PC-9 (cell line): ENCODE results near the gene TBC1D10B. TPM values are rescaled to one million over a fixed set of nuclear protein-coding genes. Genes with fewer than 3 reads are reported as not detected.

Source experiments
- BruUV-seq: library from RNA; stranded (reverse); fragments of 400-500 nt; replicated peaks from 2 replicates; lab custom pipeline; 2021; lab: Mats Ljungman, UMichigan
- CTCF ChIA-PET: fragments of 300-600 bp; sonication (Branson Sonifier 250); formaldehyde crosslinking; loops from one replicate; lab custom pipeline; 2022; ENCODE audit warnings: antibody characterized with exemption; lab: Charles Lee
- POLR2A ChIA-PET: fragments of 300-600 bp; sonication (Branson Sonifier 250); formaldehyde crosslinking; loops from one replicate; lab custom pipeline; 2022; ENCODE audit warnings: antibody characterized with exemption; ENCODE audit not compliant: unreplicated experiment; lab: Charles Lee
- DNase-seq, 2 experiments: peaks; one replicate each; pipeline versions ENCODE4 v3.0.0 to v3.0.0-alpha.2; 2015 to 2022; ENCODE audit warnings: mixed read lengths in 1 of 2
- H2AFZ ChIP-seq: fragments of 200-600 bp; sonication (generic); 2 replicates; pipeline ENCODE4 v1.8.1; 2017; ENCODE audit warnings: antibody characterized with exemption
- H3F3A ChIP-seq: fragments of 200-600 bp; sonication (generic); 2 replicates; pipeline ENCODE4 v1.8.1; 2017; ENCODE audit warnings: antibody characterized with exemption, mild to moderate bottlenecking, low read depth; ENCODE audit not compliant: insufficient read depth
- H3K27ac ChIP-seq: fragments of 200-600 bp; sonication (generic); 2 replicates; pipeline ENCODE4 v1.6.1; 2016; ENCODE audit warnings: mixed run types
- H3K27me3 ChIP-seq: fragments of 200-600 bp; sonication (generic); 2 replicates; pipeline ENCODE4 v1.6.1; 2016; ENCODE audit warnings: low read depth, mixed run types; ENCODE audit not compliant: insufficient read depth
- H3K36me3 ChIP-seq: fragments of 200-600 bp; sonication (generic); 2 replicates; pipeline ENCODE4 v1.6.1; 2016; ENCODE audit warnings: low read depth, mixed run types
- H3K4me1 ChIP-seq: fragments of 200-600 bp; sonication (generic); replicated peaks from 2 replicates; pipeline ENCODE4 v1.6.1; 2016; ENCODE audit warnings: mixed run types; ENCODE audit not compliant: insufficient read depth
- H3K4me2 ChIP-seq: fragments of 200-600 bp; sonication (generic); 2 replicates; pipeline ENCODE4 v1.6.1; 2017; ENCODE audit warnings: mixed run types
- H3K4me3 ChIP-seq: fragments of 200-600 bp; sonication (generic); 2 replicates; pipeline ENCODE4 v1.6.1; 2016; ENCODE audit warnings: mixed run types
- H3K79me2 ChIP-seq: fragments of 200-600 bp; sonication (generic); 2 replicates; pipeline ENCODE4 v1.6.1; 2017; ENCODE audit warnings: low read depth, mixed run types
- H3K9me2 ChIP-seq: fragments of 200-600 bp; sonication (generic); 2 replicates; pipeline ENCODE4 v1.8.1; 2017; ENCODE audit warnings: mild to moderate bottlenecking; ENCODE audit not compliant: insufficient read depth
- H3K9me3 ChIP-seq: fragments of 200-600 bp; sonication (generic); 2 replicates; pipeline ENCODE4 v1.8.1; 2016; ENCODE audit warnings: low read depth; ENCODE audit not compliant: insufficient read depth
- H4K20me1 ChIP-seq: fragments of 200-600 bp; sonication (generic); 2 replicates; pipeline ENCODE4 v1.8.1; 2017; ENCODE audit not compliant: insufficient read depth
- EZH2 ChIP-seq: fragments of 200-600 bp; sonication (generic); IDR thresholded peaks from 2 replicates; pipeline ENCODE4 v1.8.0; 2017; ENCODE audit warnings: antibody characterized with exemption, low read depth
- intact Hi-C: fragments of 100-400 bp; cut with micrococcal nuclease; formaldehyde crosslinking; loops from one replicate; pipeline ENCODE4 v1.10.0; 2022; ENCODE audit not compliant: unreplicated experiment
- total RNA-seq: library from RNA; stranded (reverse); gene quantifications from 2 replicates; pipeline ENCODE4 v1.2.3, GENCODE V29; 2021
- TF ChIP-seq, protein P1 (sequence below): fragments of 200-600 bp; sonication (generic); conservative IDR thresholded peaks from 2 replicates; pipeline ENCODE4 v1.6.1; 2017; ENCODE audit warnings: mixed run types, antibody characterized with exemption, mild to moderate bottlenecking, moderate library complexity

The TBC1D10B gene
- total RNA-seq, 1 experiment from 2014 or later: 85.0 TPM

DNA sequence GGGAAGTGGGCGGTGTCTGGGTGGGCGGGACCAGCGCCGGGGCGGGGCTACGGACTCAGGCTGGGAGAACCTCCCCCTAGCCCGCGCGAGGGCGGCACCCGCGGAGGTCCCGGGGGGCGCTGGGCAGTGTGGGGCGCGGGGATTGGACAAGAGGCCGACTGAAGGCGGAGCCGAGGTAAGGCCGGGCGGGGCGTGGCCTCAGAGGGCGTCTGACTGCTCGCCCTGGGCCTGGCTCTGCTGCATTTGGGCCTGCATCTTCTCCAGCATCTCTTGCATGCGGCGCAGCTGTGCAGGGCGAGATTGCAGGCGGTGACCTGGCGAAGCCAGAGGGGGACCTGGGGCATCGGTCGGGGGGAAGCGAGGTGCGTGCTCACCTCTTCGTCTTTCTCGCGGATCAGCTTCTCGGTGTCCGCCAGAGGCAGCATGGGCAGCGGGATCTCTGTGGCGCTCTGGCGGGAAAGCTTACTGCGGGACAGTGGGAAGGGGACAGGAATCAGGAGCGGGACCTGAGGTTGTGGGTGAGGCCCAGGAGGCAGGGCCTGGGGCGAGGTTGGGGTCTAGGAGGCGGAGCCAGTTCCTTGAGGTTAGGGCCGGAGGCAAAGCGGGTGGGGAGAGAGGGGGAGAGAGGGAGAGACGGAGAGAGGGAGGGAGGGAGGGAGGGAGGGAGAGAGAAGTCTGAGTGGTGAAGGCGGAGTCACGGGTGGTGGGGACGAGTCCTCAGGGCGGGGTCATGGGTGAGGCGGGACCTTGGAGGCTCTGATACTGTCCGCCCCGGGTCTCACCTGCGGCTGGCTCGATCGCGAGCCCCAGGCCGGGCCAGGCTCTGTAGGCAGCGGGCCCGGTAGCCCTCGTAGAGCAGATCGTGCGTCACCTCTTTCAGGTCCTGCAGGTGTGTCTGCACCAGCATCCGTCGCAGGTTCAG is 8.2 kb upstream of the TBC1D10B start:
- TF ChIP-seq, protein P1, sequence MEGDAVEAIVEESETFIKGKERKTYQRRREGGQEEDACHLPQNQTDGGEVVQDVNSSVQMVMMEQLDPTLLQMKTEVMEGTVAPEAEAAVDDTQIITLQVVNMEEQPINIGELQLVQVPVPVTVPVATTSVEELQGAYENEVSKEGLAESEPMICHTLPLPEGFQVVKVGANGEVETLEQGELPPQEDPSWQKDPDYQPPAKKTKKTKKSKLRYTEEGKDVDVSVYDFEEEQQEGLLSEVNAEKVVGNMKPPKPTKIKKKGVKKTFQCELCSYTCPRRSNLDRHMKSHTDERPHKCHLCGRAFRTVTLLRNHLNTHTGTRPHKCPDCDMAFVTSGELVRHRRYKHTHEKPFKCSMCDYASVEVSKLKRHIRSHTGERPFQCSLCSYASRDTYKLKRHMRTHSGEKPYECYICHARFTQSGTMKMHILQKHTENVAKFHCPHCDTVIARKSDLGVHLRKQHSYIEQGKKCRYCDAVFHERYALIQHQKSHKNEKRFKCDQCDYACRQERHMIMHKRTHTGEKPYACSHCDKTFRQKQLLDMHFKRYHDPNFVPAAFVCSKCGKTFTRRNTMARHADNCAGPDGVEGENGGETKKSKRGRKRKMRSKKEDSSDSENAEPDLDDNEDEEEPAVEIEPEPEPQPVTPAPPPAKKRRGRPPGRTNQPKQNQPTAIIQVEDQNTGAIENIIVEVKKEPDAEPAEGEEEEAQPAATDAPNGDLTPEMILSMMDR: peak; percentile 18; the same call in 1 of the 2 replicates
- no peak for TF ChIP-seq EZH2
- intact Hi-C loops: loop anchor here (1.0 to 5.0 kb wide), 7 partner anchors 12 to 286 kb away; partner anchors contain the start of genes CD2BP2, FBRS, TBX6 and ZNF48
- Histone ChIP-seq H3K27me3 (no peaks in the 10 kb centered on the region), H3K9me3 (no peaks in the 10 kb centered on the region), H3K4me1 (peaks cover 19% of the 10 kb centered on the region), H3K36me3 (no peaks in the 10 kb centered on the region), H3K79me2 (peaks cover 13% of the 10 kb centered on the region; the same call in 1 of the 2 replicates), H3K27ac (peak overlapping the region; percentile 92), H3K9me2 (no peaks in the 10 kb centered on the region), H3K4me2 (peak overlapping the region; percentile 98), H2AFZ (peak overlapping the region; percentile 100), H3K4me3 (peak overlapping the region; percentile 80), H4K20me1 (no peaks in the 10 kb centered on the region), H3F3A (peaks cover 31% of the 10 kb centered on the region)
- ChIA-PET POLR2A (interaction anchor here (0.7 to 0.8 kb wide), 2 partner anchors 17 to 427 kb away, joined by 17 to 19 read pairs; partner anchors contain the start of gene ZNF48), CTCF (no interaction called here)
- peak; percentile 91 to 100 for DNase-seq
- BruUV-seq: no TSS peak

GRCh38 chr16:30377812-30378235 is 7.5 kb upstream of the TBC1D10B start:
- H3K36me3 ChIP-seq: no peaks in the 10 kb centered on the region
- H3K4me2 ChIP-seq: peak overlapping the region; percentile 98
- peaks cover 19% of the 10 kb centered on the region for H3K4me1 ChIP-seq
- intact Hi-C loops: loop anchor here (1.0 to 5.0 kb wide), 9 partner anchors 12 to 320 kb away; partner anchors contain the start of genes CD2BP2, FBRS, TBX6 and ZNF48
- H3K9me2 ChIP-seq: no peaks in the 10 kb centered on the region
- DNase-seq: peak; percentile 83 to 95
- no peaks in the 10 kb centered on the region for H4K20me1 ChIP-seq
- peaks cover 13% of the 10 kb centered on the region; the same call in 1 of the 2 replicates for H3K79me2 ChIP-seq
- TF ChIP-seq, protein P1: no peak
- TF ChIP-seq EZH2: no peak
- peak overlapping the region; percentile 92 for H3K27ac ChIP-seq
- H2AFZ ChIP-seq: peak overlapping the region; percentile 100
- ChIA-PET POLR2A (interaction anchor here (0.6 to 0.8 kb wide), 3 partner anchors 17 to 489 kb away, joined by 4 to 19 read pairs (median 17); partner anchors contain the start of gene ZNF48), CTCF (no interaction called here)
- no peaks in the 10 kb centered on the region for H3K27me3 ChIP-seq
- peak overlapping the region; percentile 80 for H3K4me3 ChIP-seq
- no peaks in the 10 kb centered on the region for H3K9me3 ChIP-seq
- peaks cover 31% of the 10 kb centered on the region for H3F3A ChIP-seq
- BruUV-seq: no TSS peak
